BLaER1 (cell line): ENCODE results near the gene ZC3H14.
A peak's percentile ranks its signal among the peaks of the same experiment; 100 is the strongest.

Source experiments
- H3K27ac ChIP-seq: shearing (Covaris generic); formaldehyde crosslinking; 2 replicates; pipeline ENCODE4 v1.8.1; 2022
- H3K27me3 ChIP-seq: shearing (Covaris generic); formaldehyde crosslinking; 2 replicates; pipeline ENCODE4 v1.8.1; 2022
- H3K36me3 ChIP-seq: shearing (Covaris generic); formaldehyde crosslinking; 2 replicates; pipeline ENCODE4 v1.8.1; 2022
- H3K4me1 ChIP-seq: shearing (Covaris generic); formaldehyde crosslinking; 2 replicates; pipeline ENCODE4 v1.8.1; 2022
- H3K4me2 ChIP-seq: shearing (Covaris generic); formaldehyde crosslinking; 2 replicates; pipeline ENCODE4 v1.8.1; 2022
- H3K4me3 ChIP-seq: shearing (Covaris generic); formaldehyde crosslinking; 2 replicates; pipeline ENCODE4 v1.8.1; 2022
- H3K9ac ChIP-seq: shearing (Covaris generic); formaldehyde crosslinking; 2 replicates; pipeline ENCODE4 v1.8.1; 2022
- H3K9me3 ChIP-seq: shearing (Covaris generic); formaldehyde crosslinking; 2 replicates; pipeline ENCODE4 v1.8.1; 2022
- H4K20me1 ChIP-seq: shearing (Covaris generic); formaldehyde crosslinking; 2 replicates; pipeline ENCODE4 v1.8.1; 2022
- Cebpa-rat ChIP-seq: shearing (Covaris generic); IDR thresholded peaks from 2 replicates; pipeline ENCODE4 v1.8.1; 2022

ZC3H14 gene

GRCh38 chr14:88551094-88551870 is 11.6 kb upstream of the ZC3H14 start:
- no peak overlapping the region for H3K4me2 ChIP-seq
- TF ChIP-seq Cebpa-rat: no peak
- H3K9me3 ChIP-seq: peaks cover 29% of the 10 kb centered on the region
- H4K20me1 ChIP-seq: peaks cover 7% of the 10 kb centered on the region; the same call in 1 of the 2 replicates
- H3K4me1 ChIP-seq: peaks cover 11% of the 10 kb centered on the region
- no peak overlapping the region for H3K9ac ChIP-seq
- no peaks in the 10 kb centered on the region for H3K36me3 ChIP-seq
- H3K27me3 ChIP-seq: peaks cover 51% of the 10 kb centered on the region
- no peak overlapping the region for H3K27ac ChIP-seq
- H3K4me3 ChIP-seq: no peak overlapping the region

- H3K4me2 ChIP-seq: no peak overlapping the region
- H3K27me3 ChIP-seq: peaks cover 57% of the 10 kb centered on the region
- no peak overlapping the region for H3K9ac ChIP-seq
These were observed 10.8 kb upstream of the ZC3H14 start for GRCh38 chr14:88551980-88552431.

GRCh38 chr14:88552876-88553275 is 10.0 kb upstream of the ZC3H14 start:
- Histone ChIP-seq H3K27me3 (peaks cover 57% of the 10 kb centered on the region), H3K4me3 (no peak overlapping the region), H3K27ac (no peak overlapping the region), H3K9me3 (peaks cover 29% of the 10 kb centered on the region), H4K20me1 (peaks cover 7% of the 10 kb centered on the region; the same call in 1 of the 2 replicates), H3K4me1 (peaks cover 22% of the 10 kb centered on the region), H3K36me3 (no peaks in the 10 kb centered on the region), H3K9ac (no peak overlapping the region), H3K4me2 (no peak overlapping the region)
- TF ChIP-seq Cebpa-rat: no peak

More at GRCh38 chr14:88551980-88552431, 10.8 kb upstream of the ZC3H14 start:
- TF ChIP-seq Cebpa-rat: no peak
- Histone ChIP-seq H3K4me1 (peaks cover 18% of the 10 kb centered on the region), H3K9me3 (peaks cover 29% of the 10 kb centered on the region), H3K4me3 (no peak overlapping the region), H4K20me1 (peaks cover 7% of the 10 kb centered on the region; the same call in 1 of the 2 replicates), H3K36me3 (no peaks in the 10 kb centered on the region), H3K27ac (no peak overlapping the region)

- peaks cover 57% of the 10 kb centered on the region for H3K27me3 ChIP-seq
- H3K4me3 ChIP-seq: peak overlapping the region; percentile 63; the same call in 1 of the 2 replicates
- peak overlapping the region; percentile 78 for H3K4me2 ChIP-seq
- H3K4me1 ChIP-seq: peaks cover 20% of the 10 kb centered on the region
- H3K9me3 ChIP-seq: peaks cover 29% of the 10 kb centered on the region
- no peak for TF ChIP-seq Cebpa-rat
- no peak overlapping the region for H3K27ac ChIP-seq
- H3K9ac ChIP-seq: no peak overlapping the region
- H3K36me3 ChIP-seq: no peaks in the 10 kb centered on the region
- H4K20me1 ChIP-seq: peaks cover 7% of the 10 kb centered on the region; the same call in 1 of the 2 replicates
These were observed 8.9 kb upstream of the ZC3H14 start for GRCh38 chr14:88553886-88554456.

- peak within 1 kb of the TSS; percentile 78 for H3K4me2 ChIP-seq
- H4K20me1 ChIP-seq: peaks cover 7% of the 10 kb centered on the region; the same call in 1 of the 2 replicates
These were observed 8.2 kb upstream of the ZC3H14 start, which contains the start of gene PTPN21 for GRCh38 chr14:88554457-88555286. Gene PTPN21, minus strand, starts transcription at chr14:88555007. Its CDS starts 4,590 bp downstream, at chr14:88550417.

GRCh38 chr14:88556581-88556980 is 6.3 kb upstream of the ZC3H14 start:
- H3K4me3 ChIP-seq: no peak overlapping the region
- TF ChIP-seq Cebpa-rat: no peak

More at GRCh38 chr14:88554457-88555286, 8.2 kb upstream of the ZC3H14 start, which contains the start of gene PTPN21:
- no peak within 1 kb of the TSS for H3K27ac ChIP-seq
- no peaks in the 10 kb centered on the region for H3K36me3 ChIP-seq
- peaks cover 20% of the 10 kb centered on the region for H3K4me1 ChIP-seq
- TF ChIP-seq Cebpa-rat: no peak
- no peak within 1 kb of the TSS for H3K9ac ChIP-seq
- peaks cover 29% of the 10 kb centered on the region for H3K9me3 ChIP-seq
- peaks cover 57% of the 10 kb centered on the region for H3K27me3 ChIP-seq
- H3K4me3 ChIP-seq: peak within 1 kb of the TSS; percentile 63

GRCh38 chr14:88559852-88560251 is 3.0 kb upstream of the ZC3H14 start:
- TF ChIP-seq Cebpa-rat: no peak
- Histone ChIP-seq H3K9ac (no peak overlapping the region), H3K4me1 (peaks cover 34% of the 10 kb centered on the region), H3K4me3 (no peak overlapping the region), H4K20me1 (peaks cover 14% of the 10 kb centered on the region), H3K4me2 (no peak overlapping the region), H3K9me3 (0 out of 2 replicates have a peak, but pooled peaks cover under 1% of the 10 kb centered on the region), H3K27me3 (peaks cover 20% of the 10 kb centered on the region), H3K27ac (no peak overlapping the region), H3K36me3 (no peaks in the 10 kb centered on the region)

More at GRCh38 chr14:88556581-88556980, 6.3 kb upstream of the ZC3H14 start:
- H3K27me3 ChIP-seq: peaks cover 52% of the 10 kb centered on the region
- H3K27ac ChIP-seq: no peak overlapping the region
- no peak overlapping the region for H3K9ac ChIP-seq
- no peaks in the 10 kb centered on the region for H3K36me3 ChIP-seq
- peak overlapping the region; percentile 42 for H3K4me2 ChIP-seq
- peaks cover 20% of the 10 kb centered on the region for H3K4me1 ChIP-seq
- peaks cover 7% of the 10 kb centered on the region; the same call in 1 of the 2 replicates for H4K20me1 ChIP-seq
- H3K9me3 ChIP-seq: peaks cover 15% of the 10 kb centered on the region

GRCh38 chr14:88562532-88562830 is 356 bp upstream of the ZC3H14 start:
- no peak overlapping the region for H3K27ac ChIP-seq
- TF ChIP-seq Cebpa-rat: no peak
- peaks cover 9% of the 10 kb centered on the region for H3K36me3 ChIP-seq
- peak overlapping the region; percentile 94; the same call in 1 of the 2 replicates for H3K9ac ChIP-seq
- peak overlapping the region; percentile 97 for H3K4me3 ChIP-seq
- peaks cover 22% of the 10 kb centered on the region for H3K4me1 ChIP-seq
- peaks cover 23% of the 10 kb centered on the region for H4K20me1 ChIP-seq
- peak overlapping the region; percentile 75 for H3K4me2 ChIP-seq
- no peaks in the 10 kb centered on the region for H3K27me3 ChIP-seq
- no peaks in the 10 kb centered on the region for H3K9me3 ChIP-seq

GRCh38 chr14:88563845-88564244 is 1.0 kb downstream of the ZC3H14 start:
- H3K9me3 ChIP-seq: no peaks in the 10 kb centered on the region; the same call in 1 of the 2 replicates
- peak overlapping the region; percentile 84 for H3K4me2 ChIP-seq
- peaks cover 25% of the 10 kb centered on the region for H4K20me1 ChIP-seq
- peak overlapping the region; percentile 97 for H3K4me3 ChIP-seq
- peaks cover 22% of the 10 kb centered on the region for H3K36me3 ChIP-seq
- no peaks in the 10 kb centered on the region for H3K27me3 ChIP-seq
- peaks cover 18% of the 10 kb centered on the region for H3K4me1 ChIP-seq
- H3K27ac ChIP-seq: no peak overlapping the region
- H3K9ac ChIP-seq: peak overlapping the region; percentile 94
- no peak for TF ChIP-seq Cebpa-rat
